Smooth muscle cell (in vitro differentiated cells): ENCODE measurements around the gene DOK7. TPM values are rescaled to one million over a fixed set of nuclear protein-coding genes. Genes with fewer than 3 reads are reported as not detected.
A peak's percentile ranks its signal among the peaks of the same experiment; 100 is the strongest.

ENCODE experiments used
- DNase-seq: peaks from one replicate; lab custom pipeline; 2025; ENCODE audit not compliant: unreplicated experiment; lab: John Stamatoyannopoulos, UW
- H2AFZ ChIP-seq: fragments of 200-600 bp; sonication (generic); 2 replicates; pipeline ENCODE4 v1.6.0; 2016; ENCODE audit warnings: antibody characterized with exemption, low read depth, mild to moderate bottlenecking
- H3F3A ChIP-seq: fragments of 200-600 bp; sonication (generic); 2 replicates; pipeline ENCODE4 v1.6.0; 2017; ENCODE audit warnings: antibody characterized with exemption, low read depth
- H3K27ac ChIP-seq: fragments of 200-600 bp; sonication (generic); 2 replicates; pipeline ENCODE4 v1.5.1; 2016; ENCODE audit warnings: low read depth, mild to moderate bottlenecking
- H3K27me3 ChIP-seq: fragments of 200-600 bp; sonication (generic); 2 replicates; pipeline ENCODE4 v1.6.1; 2016; ENCODE audit warnings: low read depth, mild to moderate bottlenecking
- H3K36me3 ChIP-seq: fragments of 200-600 bp; sonication (generic); 2 replicates; pipeline ENCODE4 v1.5.1; 2016; ENCODE audit warnings: low read depth
- H3K4me1 ChIP-seq: fragments of 200-600 bp; sonication (generic); 2 replicates; pipeline ENCODE4 v1.5.1; 2016; ENCODE audit warnings: low read depth
- H3K4me2 ChIP-seq: fragments of 200-600 bp; sonication (generic); 2 replicates; pipeline ENCODE4 v1.6.0; 2016; ENCODE audit warnings: mild to moderate bottlenecking
- H3K4me3 ChIP-seq: fragments of 200-600 bp; sonication (generic); 2 replicates; pipeline ENCODE4 v1.5.1; 2016; ENCODE audit warnings: mild to moderate bottlenecking
- H3K79me2 ChIP-seq: fragments of 200-600 bp; sonication (generic); 2 replicates; pipeline ENCODE4 v1.6.0; 2016; ENCODE audit warnings: low read depth, mild to moderate bottlenecking
- H3K9ac ChIP-seq: fragments of 200-600 bp; sonication (generic); 2 replicates; pipeline ENCODE4 v1.6.0; 2016; ENCODE audit warnings: low read depth
- H3K9me3 ChIP-seq: fragments of 200-600 bp; sonication (generic); replicated peaks from 2 replicates; pipeline ENCODE4 v1.5.1; 2016; ENCODE audit warnings: low read depth
- H4K20me1 ChIP-seq: fragments of 200-600 bp; sonication (generic); 2 replicates; pipeline ENCODE4 v1.6.0; 2016; ENCODE audit warnings: low read depth
- WGBS: methylation state at CpG from one replicate; pipeline ENCODE4 v1.1.7; 2016; ENCODE audit warnings: low lambda C conversion rate; 5-methylcytosine and 5-hydroxymethylcytosine counted together
- polyA plus RNA-seq: library from polyadenylated mRNA; unstranded; fragments of >200 nt; fragmentation: Nextera tagmentation; extraction: Ambion mirVana; gene quantifications from 2 replicates; pipeline ENCODE4 v1.2.1, GENCODE V29; 2016
- total RNA-seq: library from RNA; depleted of rRNA; stranded (reverse); fragments of >200 nt; gene quantifications from 2 replicates; pipeline ENCODE4 v1.2.3, GENCODE V29; 2014
- TF ChIP-seq, protein P1 (sequence below): fragments of 200-600 bp; sonication (generic); IDR thresholded peaks from 2 replicates; pipeline ENCODE4 v1.5.1; 2017; ENCODE audit warnings: borderline replicate concordance, mild to moderate bottlenecking, antibody characterized with exemption; ENCODE audit not compliant: insufficient read depth, poor library complexity, severe bottlenecking

Gene DOK7
- total and polyA plus RNA-seq, 2 experiments from 2014 or later, result not detected

DNA sequence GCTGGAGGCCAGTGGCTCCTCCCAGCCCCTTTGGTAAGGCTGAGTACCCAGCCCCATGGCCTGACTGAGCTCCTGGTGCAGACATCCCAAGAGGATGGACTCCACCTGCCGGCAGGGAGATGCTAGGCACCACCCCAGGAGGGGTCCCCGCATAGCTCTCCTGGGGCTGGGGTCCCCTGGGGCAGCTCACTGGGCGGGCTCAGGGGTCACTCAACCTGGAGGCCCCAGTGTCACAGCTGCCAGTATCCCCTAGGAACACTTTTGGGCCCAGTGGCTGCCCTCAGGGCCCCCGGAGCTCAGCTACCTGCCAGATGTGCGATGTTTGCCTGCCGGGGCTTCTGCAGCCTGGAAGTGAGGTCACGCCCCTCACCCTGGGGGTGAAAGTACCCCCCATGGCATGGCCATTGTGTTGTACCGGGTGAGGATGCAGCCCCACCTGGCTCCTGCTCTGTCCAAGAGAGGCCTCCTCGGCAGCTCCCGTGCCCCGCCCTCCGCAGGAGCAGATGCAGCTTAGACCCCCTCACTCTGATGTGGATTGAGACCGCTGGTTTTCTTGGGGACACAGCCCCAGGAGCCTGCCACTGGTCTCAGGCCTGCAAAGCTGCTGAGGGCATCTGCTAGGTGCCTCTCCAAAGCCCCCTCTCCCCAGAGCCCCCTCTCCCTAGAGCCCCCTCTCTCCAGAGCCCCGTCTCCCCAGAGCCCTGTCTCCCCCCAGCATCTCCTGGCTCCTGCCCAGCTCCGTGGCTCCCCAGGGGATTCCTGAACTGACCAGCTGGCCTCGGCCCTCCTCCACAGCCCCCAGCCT lies 28.0 kb upstream of the DOK7 start:
- Histone ChIP-seq H2AFZ (no peak overlapping the region), H3K36me3 (no peaks in the 10 kb centered on the region), H4K20me1 (no peaks in the 10 kb centered on the region), H3F3A (no peaks in the 10 kb centered on the region), H3K79me2 (no peaks in the 10 kb centered on the region), H3K9ac (no peak overlapping the region), H3K27me3 (no peaks in the 10 kb centered on the region), H3K4me1 (no peaks in the 10 kb centered on the region), H3K4me3 (no peak overlapping the region), H3K27ac (no peak overlapping the region), H3K9me3 (no peaks in the 10 kb centered on the region), H3K4me2 (no peak overlapping the region)
- 83% methylated on average over 15 of the region's 16 CpGs for WGBS
- TF ChIP-seq, protein P1, sequence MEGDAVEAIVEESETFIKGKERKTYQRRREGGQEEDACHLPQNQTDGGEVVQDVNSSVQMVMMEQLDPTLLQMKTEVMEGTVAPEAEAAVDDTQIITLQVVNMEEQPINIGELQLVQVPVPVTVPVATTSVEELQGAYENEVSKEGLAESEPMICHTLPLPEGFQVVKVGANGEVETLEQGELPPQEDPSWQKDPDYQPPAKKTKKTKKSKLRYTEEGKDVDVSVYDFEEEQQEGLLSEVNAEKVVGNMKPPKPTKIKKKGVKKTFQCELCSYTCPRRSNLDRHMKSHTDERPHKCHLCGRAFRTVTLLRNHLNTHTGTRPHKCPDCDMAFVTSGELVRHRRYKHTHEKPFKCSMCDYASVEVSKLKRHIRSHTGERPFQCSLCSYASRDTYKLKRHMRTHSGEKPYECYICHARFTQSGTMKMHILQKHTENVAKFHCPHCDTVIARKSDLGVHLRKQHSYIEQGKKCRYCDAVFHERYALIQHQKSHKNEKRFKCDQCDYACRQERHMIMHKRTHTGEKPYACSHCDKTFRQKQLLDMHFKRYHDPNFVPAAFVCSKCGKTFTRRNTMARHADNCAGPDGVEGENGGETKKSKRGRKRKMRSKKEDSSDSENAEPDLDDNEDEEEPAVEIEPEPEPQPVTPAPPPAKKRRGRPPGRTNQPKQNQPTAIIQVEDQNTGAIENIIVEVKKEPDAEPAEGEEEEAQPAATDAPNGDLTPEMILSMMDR, result no peak
- DNase-seq, result no peak

DNA sequence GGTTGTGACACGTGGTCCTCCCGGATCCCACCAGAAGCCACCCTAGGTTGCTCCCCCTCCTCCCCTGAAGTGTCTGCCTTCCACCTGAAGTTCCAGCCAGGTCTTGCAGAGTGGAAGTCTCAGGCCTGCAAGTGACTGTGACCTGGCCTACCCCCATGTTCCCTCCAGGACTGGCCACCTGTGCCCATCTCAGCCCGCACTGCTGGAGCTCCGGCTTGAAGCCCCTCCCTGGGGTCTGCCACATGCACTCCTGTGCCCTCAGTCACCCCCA lies 27.5 kb upstream of the DOK7 start:
- no peak overlapping the region for H3K4me3 ChIP-seq
- no peaks in the 10 kb centered on the region for H3K4me1 ChIP-seq
- no peak overlapping the region for H3K9ac ChIP-seq
- 96% methylated on average over 4 of the region's 4 CpGs for WGBS
- no peaks in the 10 kb centered on the region for H3K36me3 ChIP-seq
- H3F3A ChIP-seq, result no peaks in the 10 kb centered on the region
- no peak overlapping the region for H3K27ac ChIP-seq
- H2AFZ ChIP-seq, result no peak overlapping the region
- no peaks in the 10 kb centered on the region for H3K79me2 ChIP-seq
- H3K4me2 ChIP-seq, result no peak overlapping the region
- no peaks in the 10 kb centered on the region for H3K9me3 ChIP-seq
- H3K27me3 ChIP-seq, result no peaks in the 10 kb centered on the region
- DNase-seq, result no peak
- TF ChIP-seq, protein P1, result no peak
- H4K20me1 ChIP-seq, result no peaks in the 10 kb centered on the region

DNA sequence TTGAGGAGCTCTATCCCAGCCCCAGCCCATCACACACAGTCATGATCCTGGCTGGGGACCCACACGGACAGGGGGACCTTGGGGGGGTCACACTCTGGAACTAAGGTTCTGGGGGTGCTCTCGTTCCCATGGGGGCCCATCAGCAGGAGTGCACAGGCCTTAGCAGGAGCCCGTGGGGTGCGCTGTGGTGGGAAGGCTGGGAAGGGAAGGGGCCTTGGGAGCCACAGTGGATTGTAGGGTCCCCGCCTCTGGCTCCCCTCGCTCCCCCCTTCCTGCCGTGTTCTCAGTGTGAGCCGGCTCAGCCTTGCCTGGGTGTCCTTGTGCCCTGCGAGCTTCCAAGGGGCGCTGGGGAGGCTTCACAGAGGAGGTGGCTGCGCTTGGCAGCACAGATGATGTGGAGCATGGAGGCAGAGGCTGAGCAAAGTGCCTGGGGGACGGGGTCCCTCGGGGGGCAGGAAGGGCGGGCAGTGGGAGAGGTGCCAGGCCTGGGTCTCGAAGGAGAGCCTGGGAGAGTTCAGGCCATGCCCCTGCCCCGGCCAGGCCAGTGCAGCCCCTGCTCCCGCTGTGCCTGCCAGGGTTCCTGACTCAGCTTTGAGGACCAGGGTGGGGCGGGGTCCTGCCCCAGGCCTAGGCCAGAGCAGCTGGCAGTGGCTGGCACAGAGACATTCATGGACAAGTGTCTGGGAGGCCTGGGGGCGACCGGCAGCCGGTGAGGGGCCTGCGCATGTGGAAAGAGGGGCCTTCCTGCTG lies 26.9 kb upstream of the DOK7 start:
- TF ChIP-seq, protein P1, result no peak

More for the DNA sequence above, 26.9 kb upstream of the DOK7 start:
- Histone ChIP-seq H3K4me3 (no peak overlapping the region), H3K9ac (no peak overlapping the region), H4K20me1 (no peaks in the 10 kb centered on the region), H3K4me1 (no peaks in the 10 kb centered on the region), H3K36me3 (no peaks in the 10 kb centered on the region), H3K27ac (peak overlapping the region; percentile 48), H3K27me3 (no peaks in the 10 kb centered on the region), H3K9me3 (no peaks in the 10 kb centered on the region), H3F3A (no peaks in the 10 kb centered on the region), H3K4me2 (peak overlapping the region; percentile 35), H2AFZ (no peak overlapping the region), H3K79me2 (no peaks in the 10 kb centered on the region)
- 93% methylated on average over 16 of the region's 22 CpGs for WGBS
- DNase-seq, result no peak
